Measurements from ENCODE around the gene OR7C2. TPM values are rescaled to one million over a fixed set of nuclear protein-coding genes. Genes with fewer than 3 reads are reported as not detected.

OR7C2 gene
- total RNA-seq, 1 experiment from 2014 or later: not detected

GRCh38 chr19:14968247-14968646 is 27.0 kb downstream of the OR7C2 start:
- H3K9ac ChIP-seq (ENCODE audit: extremely low read depth, insufficient read length, low read length): no peak overlapping the region
- no peak for DNase-seq
- no peak overlapping the region for H2AFZ ChIP-seq (ENCODE audit: low read length)
- no peak overlapping the region for H3K4ac ChIP-seq (ENCODE audit: low read depth, low read length)
- TF ChIP-seq CTCF (conservative IDR thresholded peaks at IDR 0.05): no peak
- no peak overlapping the region for H2BK20ac ChIP-seq (ENCODE audit: low read depth, low read length, poor library complexity, severe bottlenecking)
- Mint-ChIP-seq H3K4me1 (no peaks in the 10 kb centered on the region; a peak in 1 of 4 replicates), H3K4me3 (no peak overlapping the region), H3K27me3 (ENCODE audit: low read depth) (0 out of 2 replicates have a peak, but pooled peaks cover 1% of the 10 kb centered on the region), H3K9me3 (peaks cover 0 to 5% of the 10 kb centered on the region in 2 experiments; a peak in 1 of 5 replicates), H3K36me3 (ENCODE audit: insufficient read depth in 1 of 3, low read depth in 3 of 3) (peaks cover 16 to 39% (median 26%) of the 10 kb centered on the region in 3 experiments; a peak in 5 of 7 replicates), H3K27ac (no peak overlapping the region)
- H3K56ac ChIP-seq (ENCODE audit: insufficient read length, low read depth, low read length): no peak overlapping the region
- no peak overlapping the region for H2AK5ac ChIP-seq (ENCODE audit: insufficient read length, low read length)
- H3T11ph ChIP-seq (ENCODE audit: low read length): no peak overlapping the region
- H3K9me3 ChIP-seq (ENCODE audit: control insufficient read depth, low read depth, low read length): no peaks in the 10 kb centered on the region
- H3K27ac ChIP-seq (ENCODE audit: insufficient read length, low read depth, low read length): no peak overlapping the region
- H4K5ac ChIP-seq (ENCODE audit: insufficient read length, low read depth, low read length): no peak overlapping the region
- H3K27me3 ChIP-seq (ENCODE audit: insufficient read depth, low read length): no peaks in the 10 kb centered on the region
- H3K79me2 ChIP-seq (ENCODE audit: insufficient read depth, low read length): no peaks in the 10 kb centered on the region
- no peak overlapping the region for H2BK5ac ChIP-seq (ENCODE audit: insufficient read length, low read length)
- H3K23me2 ChIP-seq (ENCODE audit: insufficient read length, low read depth, low read length, poor library complexity, severe bottlenecking): no peaks in the 10 kb centered on the region
- H4K20me1 ChIP-seq (ENCODE audit: control insufficient read depth, insufficient read depth, insufficient read length): no peaks in the 10 kb centered on the region
- H4K8ac ChIP-seq (replicated peaks; ENCODE audit: insufficient read length, low read depth, low read length): no peak overlapping the region
- 100% methylated on average over 1 of the region's 14 CpGs for WGBS (ENCODE audit: extremely low coverage, insufficient read length, low lambda C conversion rate)
- no peak overlapping the region for H2BK12ac ChIP-seq (ENCODE audit: insufficient read length, low read depth, low read length)
- no peak overlapping the region for H3K23ac ChIP-seq (ENCODE audit: insufficient read length, low read depth, low read length)
- no peak overlapping the region for H3K18ac ChIP-seq (ENCODE audit: insufficient read length, low read depth, low read length)
- no peak overlapping the region for H4K91ac ChIP-seq (ENCODE audit: insufficient read length, low read depth, low read length)
- H2BK15ac ChIP-seq (ENCODE audit: low read depth, low read length): no peak overlapping the region
- H2BK120ac ChIP-seq (ENCODE audit: low read depth, low read length, poor library complexity, severe bottlenecking): no peak overlapping the region
- H3K4me2 ChIP-seq (ENCODE audit: insufficient read depth, insufficient read length, low read length): no peak overlapping the region
- no peaks in the 10 kb centered on the region for H3K79me1 ChIP-seq (ENCODE audit: insufficient read depth, low read depth, low read length, poor library complexity, severe bottlenecking)
- no peaks in the 10 kb centered on the region for H3K4me1 ChIP-seq (ENCODE audit: insufficient read depth, low read length)
- no peak overlapping the region for H3K14ac ChIP-seq (ENCODE audit: insufficient read depth, low read length)
